HEK293T (cell line): ENCODE results near the gene TERF2IP.

Experiments used
- CTCF ChIA-PET: fragments of 350-600 bp; formaldehyde crosslinking; extraction: SDS; loops from one replicate; lab custom pipeline; 2021; ENCODE audit warnings: antibody characterized with exemption, inconsistent platforms; lab: Yijun Ruan, JAX
- POLR2A ChIA-PET: fragments of 350-600 bp; formaldehyde crosslinking; extraction: SDS; loops from one replicate; lab custom pipeline; 2020; ENCODE audit warnings: antibody characterized with exemption, inconsistent platforms; lab: Yijun Ruan, JAX
- DNase-seq: peaks from one replicate; pipeline ENCODE4 v3.0.0; 2012; ENCODE audit warnings: mixed read lengths; ENCODE audit errors: extremely low spot score
- ARNT ChIP-seq: fragments of 450-650 bp; IDR thresholded peaks from 2 replicates; pipeline ENCODE4 v1.6.1; 2017; ENCODE audit warnings: mild to moderate bottlenecking
- BHLHE40 ChIP-seq: fragments of 450-650 bp; IDR thresholded peaks from 2 replicates; pipeline ENCODE4 v1.6.1; 2016; ENCODE audit warnings: mild to moderate bottlenecking, moderate library complexity, borderline replicate concordance
- CTBP1 ChIP-seq: fragments of 450-650 bp; IDR thresholded peaks from 2 replicates; pipeline ENCODE4 v1.6.1; 2016; ENCODE audit warnings: borderline replicate concordance
- ELF4 ChIP-seq: fragments of 450-650 bp; IDR thresholded peaks from 2 replicates; pipeline ENCODE4 v1.6.1; 2017; ENCODE audit warnings: antibody characterized with exemption
- FOXA1 ChIP-seq: fragments of 450-650 bp; IDR thresholded peaks from 2 replicates; pipeline ENCODE4 v1.6.1; 2016; ENCODE audit warnings: mild to moderate bottlenecking
- FOXK2 ChIP-seq: fragments of 450-650 bp; IDR thresholded peaks from 2 replicates; pipeline ENCODE4 v1.6.1; 2016; ENCODE audit warnings: mild to moderate bottlenecking
- FOXM1 ChIP-seq: fragments of 450-650 bp; IDR thresholded peaks from 2 replicates; pipeline ENCODE4 v1.6.1; 2017; ENCODE audit warnings: mild to moderate bottlenecking, borderline replicate concordance
- HDGF ChIP-seq: fragments of 450-650 bp; IDR thresholded peaks from 2 replicates; pipeline ENCODE4 v1.6.1; 2017; ENCODE audit warnings: antibody characterized with exemption, borderline replicate concordance
- L3MBTL2 ChIP-seq: fragments of 450-650 bp; conservative IDR thresholded peaks from 2 replicates; pipeline ENCODE4 v1.6.1; 2016; ENCODE audit warnings: mild to moderate bottlenecking
- LEF1 ChIP-seq: fragments of 450-650 bp; IDR thresholded peaks from 2 replicates; pipeline ENCODE4 v1.6.1; 2017; ENCODE audit warnings: mild to moderate bottlenecking, borderline replicate concordance
- NFRKB ChIP-seq: fragments of 450-650 bp; IDR thresholded peaks from 2 replicates; pipeline ENCODE4 v1.6.1; 2016; ENCODE audit warnings: mild to moderate bottlenecking, moderate library complexity
- PKNOX1 ChIP-seq: fragments of 450-650 bp; IDR thresholded peaks from 2 replicates; pipeline ENCODE4 v1.6.1; 2016
- SP1 ChIP-seq: fragments of 450-650 bp; IDR thresholded peaks from 2 replicates; pipeline ENCODE4 v1.6.1; 2017
- SUZ12 ChIP-seq: fragments of 450-650 bp; IDR thresholded peaks from 2 replicates; pipeline ENCODE4 v1.6.1; 2016; ENCODE audit warnings: mild to moderate bottlenecking
- TARDBP ChIP-seq: fragments of 450-650 bp; IDR thresholded peaks from 2 replicates; pipeline ENCODE4 v1.6.1; 2016
- ZNF384 ChIP-seq: fragments of 450-650 bp; IDR thresholded peaks from 2 replicates; pipeline ENCODE4 v1.6.1; 2016

The TERF2IP gene

GRCh38 chr16:75647492-75648264, at the start of gene TERF2IP, which contains the start of gene KARS1:
Gene TERF2IP (plus strand): TSS chr16:75647773. CDS start chr16:75647883, 110 bp downstream.
Gene KARS1 (minus strand): TSS chr16:75647665. CDS start chr16:75647639, 26 bp downstream.
- CTCF ChIA-PET, result interaction anchor here (0.6 to 0.7 kb wide), 2 partner anchors 25 to 150 kb away, joined by 3 read pairs; partner anchors contain the start of gene ADAT1
- DNase-seq, result peak; percentile 93
- POLR2A ChIA-PET, result interaction anchor here (0.8 to 3.0 kb wide), 28 partner anchors 8 to 397 kb away, joined by 3 to 32 read pairs (median 4); partner anchors contain the start of genes ADAT1, CFDP1, CHST6 and GABARAPL2
- TF ChIP-seq NFRKB, result no peak
- no peak for TF ChIP-seq FOXA1
- peak; percentile 81 for TF ChIP-seq PKNOX1
- peak; percentile 68 for TF ChIP-seq ELF4

- DNase-seq, result no peak
- CTCF ChIA-PET, result no interaction called here
- POLR2A ChIA-PET, result interaction anchor here (1.1 to 1.4 kb wide), 2 partner anchors 23 to 48 kb away, joined by 3 to 4 read pairs; partner anchors contain the start of gene ADAT1
- TF ChIP-seq SP1, result no peak
- no peak for TF ChIP-seq HDGF
- no peak for TF ChIP-seq FOXA1
- no peak for TF ChIP-seq ARNT
- no peak for TF ChIP-seq LEF1
- TF ChIP-seq CTBP1, result no peak
- no peak for TF ChIP-seq NFRKB
- no peak for TF ChIP-seq BHLHE40
- TF ChIP-seq FOXK2, result no peak
- TF ChIP-seq L3MBTL2, result no peak
- no peak for TF ChIP-seq SUZ12
- TF ChIP-seq ZNF384, result no peak
- TF ChIP-seq ELF4, result no peak
Observed at GRCh38 chr16:75599452-75600277, 47.9 kb upstream of the TERF2IP start.

GRCh38 chr16:75603241-75603640, 44.3 kb upstream of the TERF2IP start:
- CTCF ChIA-PET, result no interaction called here
- no peak for DNase-seq
- no peak for TF ChIP-seq SP1
- TF ChIP-seq FOXM1, result no peak
- TF ChIP-seq FOXA1, result no peak
- TF ChIP-seq ZNF384, result no peak
- no peak for TF ChIP-seq SUZ12
- no peak for TF ChIP-seq L3MBTL2
- TF ChIP-seq TARDBP, result no peak
- no peak for TF ChIP-seq HDGF
- POLR2A ChIA-PET, result no interaction called here

DNA sequence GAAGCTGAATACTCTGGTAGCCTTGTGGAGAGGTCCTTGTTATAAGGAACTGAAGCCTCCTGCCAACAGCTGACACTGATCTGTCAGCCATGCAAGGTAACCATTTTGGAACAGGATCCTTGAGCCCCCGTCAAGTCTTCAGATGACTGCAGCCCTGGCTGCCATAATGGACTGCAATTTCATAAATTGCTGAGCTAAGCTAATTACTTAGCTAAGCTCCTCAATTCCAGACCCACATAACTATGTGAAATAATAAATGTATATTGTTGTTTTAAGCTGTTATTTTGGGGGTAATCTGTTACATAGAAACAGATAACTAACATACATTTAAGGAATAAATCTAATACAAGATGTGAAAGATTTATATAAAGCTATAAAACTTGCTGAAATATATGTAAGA, 41.1 kb upstream of the TERF2IP start:
- ChIA-PET CTCF (interaction anchor here (0.6 kb wide), 1 partner anchor 33 kb away, joined by 6 read pairs; no protein-coding TSS in a partner anchor), POLR2A (interaction anchor here (1.7 kb wide), 1 partner anchor 16 kb away, joined by 9 read pairs; the partner anchor contains the start of gene ADAT1)
- no peak for DNase-seq
- TF ChIP-seq FOXA1 (no peak), PKNOX1 (no peak), CTBP1 (no peak), FOXM1 (no peak), ARNT (no peak)

DNA sequence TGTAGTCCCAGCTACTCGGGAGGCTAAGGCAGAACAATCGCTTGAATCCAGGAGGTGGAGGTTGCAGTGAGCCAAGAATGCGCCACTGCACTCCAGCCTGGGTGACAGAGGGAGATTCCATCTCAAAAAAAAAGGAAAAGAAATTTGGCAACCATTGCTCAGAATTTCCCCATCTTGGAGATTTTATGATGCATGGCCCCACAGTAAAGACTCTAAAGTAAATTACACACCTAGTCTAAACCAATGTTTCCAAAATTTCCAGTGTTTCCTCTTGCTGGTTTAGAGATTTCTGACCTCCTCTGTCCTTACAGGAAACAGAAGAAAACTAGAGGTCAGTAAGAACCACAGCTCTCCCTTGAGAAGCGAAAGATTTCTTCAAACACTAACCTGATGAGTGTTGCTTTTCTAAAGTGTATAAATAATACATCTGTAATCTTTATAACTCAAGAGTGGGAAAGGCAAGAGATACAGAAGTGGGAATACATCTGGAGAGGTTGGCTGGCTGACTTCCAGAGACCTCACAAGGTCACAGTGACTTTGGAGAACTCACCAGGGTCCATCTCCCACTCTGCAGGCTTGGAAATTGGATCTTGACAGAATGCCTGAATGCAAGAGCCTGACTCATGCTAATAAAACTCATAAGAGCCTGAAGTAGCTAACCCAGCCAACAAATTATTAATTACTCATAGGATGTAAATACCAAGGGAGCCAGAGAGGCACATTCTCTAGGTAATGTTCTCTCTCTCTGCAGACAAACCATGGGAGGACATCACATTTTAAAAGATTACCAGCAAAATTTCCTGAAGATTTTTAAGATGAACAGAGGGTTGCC, 33.3 kb upstream of the TERF2IP start:
- TF ChIP-seq SUZ12 (no peak), FOXM1 (no peak), HDGF (no peak), PKNOX1 (no peak), TARDBP (no peak), NFRKB (no peak), BHLHE40 (no peak), CTBP1 (no peak), ARNT (no peak), FOXA1 (no peak), ELF4 (no peak), LEF1 (no peak), L3MBTL2 (no peak), ZNF384 (no peak)
- ChIA-PET CTCF (no interaction called here), POLR2A (no interaction called here)
- no peak for DNase-seq
